ENCODE results near the gene SLC66A1. TPM values are rescaled to one million over a fixed set of nuclear protein-coding genes. Genes with fewer than 3 reads are reported as not detected.

Gene SLC66A1
- total RNA-seq, 2 experiments from 2014 or later = 4.0 to 5.3 TPM

DNA sequence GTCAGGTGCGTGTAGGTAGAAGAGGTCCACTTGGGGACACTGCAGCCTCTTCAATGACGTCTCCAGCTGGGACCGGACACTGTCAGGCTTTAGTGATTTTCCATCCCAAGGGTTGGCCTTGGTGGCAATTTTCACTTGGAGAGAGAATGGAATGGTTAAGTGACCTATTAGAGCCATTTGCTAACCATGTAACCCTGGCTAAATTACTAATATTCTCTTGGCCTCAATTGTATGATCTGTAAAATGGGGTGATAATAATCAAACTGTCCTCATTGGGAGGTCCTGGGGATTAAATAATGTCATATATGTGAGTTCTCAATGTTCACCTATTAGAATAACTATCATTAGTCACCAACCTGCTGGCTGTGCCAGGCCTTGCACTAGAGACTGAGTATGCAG, 3.6 kb upstream of the SLC66A1 start:
- DNase-seq (no peak), ATAC-seq (no peak)
- Mint-ChIP-seq H3K36me3 (ENCODE audit: low read depth) (peaks cover 28% of the 10 kb centered on the region), H3K4me3 (no peak overlapping the region), H3K27ac (no peak overlapping the region), H3K4me1 (ENCODE audit: low read depth) (peaks cover 22% of the 10 kb centered on the region), H3K27me3 (ENCODE audit: low read depth) (no peaks in the 10 kb centered on the region), H3K9me3 (ENCODE audit: insufficient read depth) (no peaks in the 10 kb centered on the region)
- CTCF ChIA-PET = no interaction called here
- POLR2A ChIA-PET = no interaction called here

DNA sequence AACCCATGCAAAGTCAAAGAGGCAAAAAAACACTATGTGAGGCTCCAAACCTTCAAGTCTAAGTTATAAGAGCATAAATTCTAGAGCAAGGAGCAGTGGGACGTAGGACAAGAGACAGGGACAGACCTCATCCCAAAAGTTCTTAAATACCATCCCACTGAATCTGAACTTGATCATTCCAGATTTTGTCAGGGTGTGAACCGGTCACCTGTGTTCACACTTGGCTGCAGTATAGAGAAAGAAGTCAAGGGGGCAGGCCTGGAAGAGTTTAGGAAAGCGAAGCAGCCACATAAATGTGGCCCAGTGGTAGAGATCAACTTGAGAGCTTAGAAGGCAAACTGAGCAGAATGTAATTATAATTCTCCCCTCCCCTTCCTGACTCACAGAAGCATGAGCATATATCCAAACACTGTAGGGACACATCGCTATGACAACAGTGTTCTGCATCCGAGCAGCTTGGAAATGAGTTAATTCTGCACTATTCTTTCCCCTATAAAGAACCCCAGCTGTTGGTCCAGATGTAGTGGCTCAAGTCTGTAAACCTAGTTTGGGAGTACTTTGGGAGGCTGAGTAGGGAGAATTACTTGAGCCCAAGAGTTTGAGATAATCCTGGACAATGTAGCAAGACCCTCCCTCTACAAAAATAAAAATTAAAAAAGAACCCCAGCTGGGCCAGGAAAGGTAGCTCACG, 2.9 kb upstream of the SLC66A1 start:
- H3K4me3 Mint-ChIP-seq = no peak overlapping the region
- CTCF ChIA-PET = interaction anchor here (1.4 kb wide), 1 partner anchor 353 kb away, joined by 3 read pairs; no protein-coding TSS in a partner anchor

DNA sequence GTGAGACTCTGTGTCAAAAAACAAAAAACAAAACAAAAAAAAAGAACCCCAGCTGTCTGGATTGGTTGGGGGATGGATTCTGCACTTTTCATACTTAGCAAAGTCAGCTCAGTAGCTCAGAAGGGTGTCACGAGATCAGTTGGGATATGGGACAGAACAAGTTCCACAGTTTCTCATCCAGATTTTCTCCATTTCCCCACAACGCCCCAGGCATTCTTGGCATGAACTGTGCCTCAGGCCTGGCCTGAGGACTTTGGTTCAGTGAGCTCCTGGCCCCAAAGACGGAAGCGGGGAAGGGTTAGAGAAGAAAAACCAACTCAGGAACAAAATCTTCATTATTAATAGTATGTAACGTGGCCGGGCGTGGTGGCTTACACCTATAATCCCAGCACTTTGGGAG, 2.1 kb upstream of the SLC66A1 start:
- CTCF ChIA-PET = interaction anchor here (1.4 kb wide), 1 partner anchor 352 kb away, joined by 3 read pairs; no protein-coding TSS in a partner anchor
- no peaks in the 10 kb centered on the region for H3K27me3 Mint-ChIP-seq (ENCODE audit: low read depth)
- no peak overlapping the region for H3K27ac Mint-ChIP-seq
- no peak for ATAC-seq
- POLR2A ChIA-PET = interaction anchor here (0.9 kb wide), 1 partner anchor 58 kb away, joined by 3 read pairs; the partner anchor contains the start of genes EMC1 and MRTO4
- H3K9me3 Mint-ChIP-seq (ENCODE audit: insufficient read depth) = no peaks in the 10 kb centered on the region
- H3K4me3 Mint-ChIP-seq = no peak overlapping the region
- no peak for DNase-seq
- H3K36me3 Mint-ChIP-seq (ENCODE audit: low read depth) = peaks cover 16% of the 10 kb centered on the region
- peaks cover 29% of the 10 kb centered on the region for H3K4me1 Mint-ChIP-seq (ENCODE audit: low read depth)

More for the DNA sequence above, 2.9 kb upstream of the SLC66A1 start:
- H3K9me3 Mint-ChIP-seq (ENCODE audit: insufficient read depth) = no peaks in the 10 kb centered on the region
- DNase-seq = no peak
- H3K36me3 Mint-ChIP-seq (ENCODE audit: low read depth) = peaks cover 24% of the 10 kb centered on the region
- no peak for ATAC-seq
- POLR2A ChIA-PET = interaction anchor here (0.9 kb wide), 1 partner anchor 57 kb away, joined by 3 read pairs; the partner anchor contains the start of genes EMC1 and MRTO4
- no peaks in the 10 kb centered on the region for H3K27me3 Mint-ChIP-seq (ENCODE audit: low read depth)
- H3K27ac Mint-ChIP-seq = no peak overlapping the region
- peaks cover 27% of the 10 kb centered on the region for H3K4me1 Mint-ChIP-seq (ENCODE audit: low read depth)

DNA sequence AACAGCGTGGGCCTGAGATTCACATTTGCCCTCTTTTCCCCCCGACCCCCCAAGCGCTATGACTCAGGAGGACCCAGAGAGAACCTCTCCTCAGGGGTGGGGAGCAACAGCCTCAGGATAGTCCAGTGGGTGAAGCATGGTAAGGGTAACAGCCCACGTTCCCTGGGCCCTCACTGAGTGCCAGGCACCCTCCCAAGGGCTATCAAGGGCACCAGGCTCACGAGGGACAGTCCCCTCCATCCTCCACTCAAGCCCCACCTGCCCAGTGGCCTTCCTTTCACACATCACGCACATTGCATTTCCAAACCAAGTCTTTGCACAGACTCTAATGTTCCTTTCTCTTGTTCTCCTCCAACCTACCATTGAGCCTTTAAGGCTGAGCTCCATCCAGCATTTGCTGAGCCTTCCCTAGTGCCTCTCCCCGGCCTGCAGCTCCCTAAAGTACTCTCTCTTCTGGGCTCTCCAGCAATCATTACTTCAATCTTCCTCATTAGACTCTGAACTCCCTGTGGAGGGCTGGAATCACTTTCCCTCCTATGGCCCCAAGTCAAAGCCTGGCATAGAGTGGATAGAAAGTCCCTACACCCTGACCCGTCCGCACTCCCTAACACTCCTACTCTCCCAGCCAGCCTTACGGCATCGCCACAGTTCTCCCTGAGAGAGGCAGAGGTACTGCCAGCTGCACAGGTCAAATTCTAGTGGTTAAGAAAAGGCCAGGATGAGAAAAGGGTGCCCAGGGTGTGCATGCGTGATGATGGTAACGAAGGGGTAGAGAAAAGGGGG, 1.2 kb upstream of the SLC66A1 start:
- H3K27me3 Mint-ChIP-seq (ENCODE audit: low read depth) = no peaks in the 10 kb centered on the region
- POLR2A ChIA-PET = interaction anchor here (1.1 kb wide), 1 partner anchor 59 kb away, joined by 3 read pairs; the partner anchor contains the start of gene MRTO4
- CTCF ChIA-PET = interaction anchor here (1.4 kb wide), 1 partner anchor 351 kb away, joined by 3 read pairs; no protein-coding TSS in a partner anchor
- peaks cover 10% of the 10 kb centered on the region for H3K36me3 Mint-ChIP-seq (ENCODE audit: low read depth)
- no peak for DNase-seq
- peak overlapping the region; percentile 78 for H3K27ac Mint-ChIP-seq
- H3K4me1 Mint-ChIP-seq (ENCODE audit: low read depth) = peaks cover 38% of the 10 kb centered on the region
- H3K9me3 Mint-ChIP-seq (ENCODE audit: insufficient read depth) = no peaks in the 10 kb centered on the region
- no peak for ATAC-seq
- peak overlapping the region; percentile 83 for H3K4me3 Mint-ChIP-seq

DNA sequence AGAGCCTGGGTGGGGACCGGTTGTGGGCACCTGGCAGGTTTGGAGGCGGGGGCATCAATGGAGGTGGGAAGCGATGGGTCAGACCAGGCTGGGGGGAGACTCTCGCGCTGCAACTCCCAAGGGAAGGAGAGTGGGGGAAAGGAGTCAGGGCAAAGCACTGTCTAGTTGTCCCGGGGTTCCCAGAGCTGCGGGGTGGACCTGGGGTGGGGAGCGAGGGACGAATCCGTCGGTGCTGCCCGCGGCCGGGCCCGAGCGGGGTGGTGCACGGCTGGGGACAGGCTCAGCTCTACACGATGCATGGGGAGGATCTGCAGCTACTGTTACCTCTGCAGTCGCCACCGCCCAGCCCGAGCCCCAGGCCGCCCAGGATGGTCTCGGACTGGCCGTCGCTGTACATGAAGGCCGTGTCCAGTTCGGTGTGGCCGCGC, 609 bp upstream of the SLC66A1 start:
- ChIA-PET POLR2A (interaction anchor here (1.1 kb wide), 1 partner anchor 60 kb away, joined by 3 read pairs; the partner anchor contains the start of gene MRTO4), CTCF (no interaction called here)
- H3K27me3 Mint-ChIP-seq (ENCODE audit: low read depth) = no peaks in the 10 kb centered on the region
- ATAC-seq = peak; percentile 44
- no peaks in the 10 kb centered on the region for H3K9me3 Mint-ChIP-seq (ENCODE audit: insufficient read depth)
- DNase-seq = peak; percentile 33
- H3K4me3 Mint-ChIP-seq = peak overlapping the region; percentile 83
- H3K27ac Mint-ChIP-seq = peak overlapping the region; percentile 78
- peaks cover 10% of the 10 kb centered on the region for H3K36me3 Mint-ChIP-seq (ENCODE audit: low read depth)
- peaks cover 40% of the 10 kb centered on the region for H3K4me1 Mint-ChIP-seq (ENCODE audit: low read depth)

DNA sequence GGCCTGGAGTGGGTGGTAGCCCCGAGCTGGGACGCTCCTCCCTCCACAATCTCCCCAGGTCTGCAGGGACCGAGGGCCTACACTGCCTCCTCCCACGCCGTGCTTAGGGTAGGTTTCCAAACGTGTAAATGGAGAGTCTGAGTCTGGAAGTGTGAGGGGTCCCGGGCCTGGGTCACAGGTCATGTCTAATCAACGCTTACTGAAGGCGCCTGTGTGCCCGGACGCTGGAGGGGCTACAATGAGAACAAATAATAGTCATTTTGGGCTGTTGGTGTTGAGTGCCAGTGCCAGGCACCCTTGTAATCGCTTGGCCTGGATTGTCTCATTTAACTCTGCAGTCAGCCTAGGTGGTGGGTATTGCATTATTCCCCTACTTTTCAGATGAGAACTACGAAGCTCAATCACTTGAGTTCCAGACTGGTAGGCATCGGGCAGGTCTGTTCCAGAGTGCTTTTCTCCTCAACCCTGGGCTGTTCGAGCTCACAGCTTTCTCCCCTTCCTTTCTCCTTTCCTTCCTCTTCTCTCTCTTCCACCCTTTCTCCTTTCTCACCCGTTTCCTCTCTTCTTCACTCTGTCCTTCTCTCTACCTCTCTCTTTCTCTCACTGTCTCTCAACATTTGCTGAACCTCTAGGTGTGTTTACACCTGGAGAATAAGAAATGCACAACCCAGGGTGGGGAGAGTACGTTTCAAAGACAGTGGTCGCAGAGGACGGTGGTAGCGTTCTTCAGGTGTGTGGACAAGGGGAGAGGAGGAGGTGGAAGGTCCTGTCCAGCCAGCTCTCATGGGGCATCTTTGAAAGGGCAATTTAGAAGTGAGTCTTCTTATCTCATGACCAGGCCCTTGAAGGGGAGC, 883 bp downstream of the SLC66A1 start:
- ChIA-PET POLR2A (no interaction called here), CTCF (interaction anchor here (0.9 to 1.5 kb wide), 3 partner anchors 17 to 349 kb away, joined by 3 to 4 read pairs (median 3); no protein-coding TSS in a partner anchor)
- Mint-ChIP-seq H3K4me3 (peak overlapping the region; percentile 74), H3K27ac (peak overlapping the region; percentile 56), H3K4me1 (ENCODE audit: low read depth) (peaks cover 40% of the 10 kb centered on the region), H3K27me3 (ENCODE audit: low read depth) (no peaks in the 10 kb centered on the region), H3K36me3 (ENCODE audit: low read depth) (peaks cover 1% of the 10 kb centered on the region), H3K9me3 (ENCODE audit: insufficient read depth) (no peaks in the 10 kb centered on the region)
- DNase-seq = no peak
- no peak for ATAC-seq

DNA sequence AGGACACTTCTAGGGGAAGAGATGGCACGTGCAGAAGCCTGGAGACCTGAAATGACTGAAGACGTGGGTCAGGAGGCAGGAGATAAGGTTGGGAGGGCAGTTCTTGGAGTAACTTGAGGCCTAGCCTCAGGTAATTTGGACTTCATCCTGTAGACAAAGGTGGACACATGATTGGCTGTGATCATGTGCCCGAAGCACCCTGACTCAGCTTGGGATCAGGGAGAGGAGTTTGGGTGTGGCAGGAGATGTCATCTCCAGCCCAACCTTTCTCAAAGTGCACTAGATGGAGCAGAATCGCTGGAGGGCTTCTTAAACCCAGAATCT, 1.5 kb downstream of the SLC66A1 start:
- CTCF ChIA-PET = interaction anchor here (0.9 to 1.5 kb wide), 3 partner anchors 16 to 348 kb away, joined by 3 to 4 read pairs (median 3); no protein-coding TSS in a partner anchor
- Mint-ChIP-seq H3K4me3 (peak overlapping the region; percentile 74), H3K27ac (no peak overlapping the region), H3K4me1 (ENCODE audit: low read depth) (peaks cover 40% of the 10 kb centered on the region), H3K27me3 (ENCODE audit: low read depth) (no peaks in the 10 kb centered on the region), H3K36me3 (ENCODE audit: low read depth) (peaks cover under 1% of the 10 kb centered on the region), H3K9me3 (ENCODE audit: insufficient read depth) (no peaks in the 10 kb centered on the region)
- POLR2A ChIA-PET = interaction anchor here (1.5 kb wide), 1 partner anchor 18 kb away, joined by 3 read pairs; no protein-coding TSS in a partner anchor
- DNase-seq = no peak
- ATAC-seq = no peak

DNA sequence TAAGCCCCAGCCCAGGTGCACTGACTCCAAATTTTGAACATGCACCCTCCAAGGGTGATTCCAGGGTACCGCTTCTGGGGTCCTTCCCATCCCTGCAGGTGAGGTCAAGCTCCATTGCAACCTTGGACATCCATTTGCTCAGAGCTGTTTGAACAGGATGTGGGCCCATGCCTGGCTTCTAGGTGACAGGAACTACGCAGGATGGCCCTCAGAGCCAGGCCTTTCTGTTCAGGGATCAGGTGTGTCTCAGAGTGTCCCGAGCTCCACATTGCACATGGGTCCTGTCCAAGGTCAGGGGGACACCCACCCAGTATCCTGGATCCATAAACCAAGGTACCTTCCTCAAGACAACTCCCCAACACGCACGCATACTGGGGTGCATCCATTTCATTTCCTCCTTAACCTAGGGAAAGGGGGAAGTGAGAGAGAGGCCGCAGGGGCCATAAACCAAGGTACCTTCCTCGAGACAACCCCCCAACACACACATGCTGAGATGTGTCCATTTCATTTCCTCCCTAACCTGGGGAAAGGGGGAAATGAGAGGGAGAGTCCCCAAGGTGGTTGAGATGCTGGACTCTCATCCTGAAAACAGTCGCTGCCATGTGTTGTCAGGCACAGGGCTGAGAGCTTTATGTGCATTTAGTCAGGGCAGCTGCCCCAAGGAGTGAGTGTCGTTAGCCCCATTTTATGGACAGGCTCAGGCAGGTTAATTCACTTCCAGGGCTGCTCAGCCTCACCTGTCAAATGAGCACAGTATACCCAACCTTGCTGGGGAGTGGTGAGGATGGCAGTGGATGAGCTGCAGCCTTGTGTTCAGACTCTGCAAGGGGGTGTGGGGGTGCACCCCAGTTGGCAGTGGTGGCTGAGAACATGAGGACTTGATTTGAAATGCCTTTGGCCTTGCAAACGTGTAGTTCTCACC, 2.1 kb downstream of the SLC66A1 start:
- H3K4me1 Mint-ChIP-seq (ENCODE audit: low read depth) = peaks cover 40% of the 10 kb centered on the region
- CTCF ChIA-PET = interaction anchor here (0.9 to 1.5 kb wide), 4 partner anchors 16 to 348 kb away, joined by 3 to 4 read pairs (median 3); no protein-coding TSS in a partner anchor
- H3K9me3 Mint-ChIP-seq (ENCODE audit: insufficient read depth) = no peaks in the 10 kb centered on the region
- POLR2A ChIA-PET = interaction anchor here (1.5 kb wide), 1 partner anchor 17 kb away, joined by 3 read pairs; no protein-coding TSS in a partner anchor
- H3K27me3 Mint-ChIP-seq (ENCODE audit: low read depth) = no peaks in the 10 kb centered on the region
- no peak overlapping the region for H3K4me3 Mint-ChIP-seq
- ATAC-seq = no peak
- H3K36me3 Mint-ChIP-seq (ENCODE audit: low read depth) = no peaks in the 10 kb centered on the region
- DNase-seq = no peak
- no peak overlapping the region for H3K27ac Mint-ChIP-seq

DNA sequence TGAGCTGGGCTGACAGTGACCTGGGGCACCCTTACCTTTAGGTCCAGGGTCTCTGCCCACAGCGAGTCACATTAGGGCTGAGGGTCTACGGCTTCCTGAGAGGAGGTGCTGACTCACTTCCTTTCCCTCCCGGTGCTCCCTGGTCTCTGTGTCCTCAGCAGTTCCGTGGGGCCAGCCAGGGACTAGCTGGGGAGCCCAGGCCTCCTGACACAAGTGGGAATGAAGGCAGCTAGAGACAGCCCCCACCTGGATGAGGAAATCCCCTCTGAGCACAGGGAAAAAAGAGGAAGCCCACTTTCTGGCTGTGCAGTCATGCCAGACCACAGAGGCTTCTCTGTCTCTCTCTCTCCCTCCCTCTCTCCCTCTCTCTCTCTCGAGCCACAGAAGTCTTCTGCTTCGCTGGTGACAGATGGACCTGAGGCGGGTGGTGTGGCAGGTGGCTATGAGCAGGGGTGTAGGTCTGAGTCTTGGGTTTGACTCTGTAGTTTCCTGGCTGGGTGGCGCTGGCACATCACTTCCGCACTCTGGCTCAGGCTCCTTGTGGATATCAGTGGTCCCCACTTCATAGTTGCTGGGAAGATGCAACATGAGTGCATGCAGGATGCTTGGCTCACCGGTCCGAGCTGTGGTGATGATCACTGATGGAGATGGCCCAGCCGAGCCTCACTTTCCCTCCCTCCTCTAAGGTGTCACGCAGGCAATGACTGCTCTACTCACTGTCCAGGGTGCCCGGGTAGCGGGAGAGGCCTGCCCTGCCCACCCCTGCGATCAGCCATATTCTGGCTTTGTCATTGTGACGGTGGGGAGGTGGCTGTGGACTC, 3.5 kb downstream of the SLC66A1 start:
- peaks cover 36% of the 10 kb centered on the region for H3K4me1 Mint-ChIP-seq (ENCODE audit: low read depth)
- no peaks in the 10 kb centered on the region for H3K27me3 Mint-ChIP-seq (ENCODE audit: low read depth)
- no peak for ATAC-seq
- peak overlapping the region; percentile 76 for H3K27ac Mint-ChIP-seq
- ChIA-PET POLR2A (no interaction called here), CTCF (interaction anchor here (1.1 kb wide), 1 partner anchor 28 kb away, joined by 3 read pairs; no protein-coding TSS in a partner anchor)
- no peaks in the 10 kb centered on the region for H3K36me3 Mint-ChIP-seq (ENCODE audit: low read depth)
- H3K4me3 Mint-ChIP-seq = no peak overlapping the region
- DNase-seq = no peak
- no peaks in the 10 kb centered on the region for H3K9me3 Mint-ChIP-seq (ENCODE audit: insufficient read depth)

Data from activated CD8-positive, alpha-beta T cell treated with anti-CD3 and anti-CD28 coated beads, Interleukin-2, amount 10 ng/mL, durations not matched to agents 7 days and 5 days (primary cell).